DND-41 (cell line): ENCODE results near the gene NUP188.

ENCODE experiments used
- CTCF ChIP-seq: IDR thresholded peaks from 2 replicates; pipeline ENCODE4 v1.5.1; 2012; ENCODE audit warnings: borderline replicate concordance, low read length, moderate library complexity, mild to moderate bottlenecking; ENCODE audit not compliant: poor library complexity, severe bottlenecking; ENCODE audit errors: extremely low read depth
- EZH2 ChIP-seq: IDR thresholded peaks from 3 replicates; pipeline ENCODE4 v1.6.1; 2012; ENCODE audit warnings: borderline replicate concordance, low read depth, mild to moderate bottlenecking, moderate library complexity, low read length, inconsistent platforms; ENCODE audit not compliant: severe bottlenecking

- TF ChIP-seq CTCF, result no peak
- no peak for TF ChIP-seq EZH2
These were observed 30.8 kb upstream of the NUP188 start for GRCh38 chr9:128916745-128917144.
